ENCODE measurements around the gene PHACTR4.

DNA sequence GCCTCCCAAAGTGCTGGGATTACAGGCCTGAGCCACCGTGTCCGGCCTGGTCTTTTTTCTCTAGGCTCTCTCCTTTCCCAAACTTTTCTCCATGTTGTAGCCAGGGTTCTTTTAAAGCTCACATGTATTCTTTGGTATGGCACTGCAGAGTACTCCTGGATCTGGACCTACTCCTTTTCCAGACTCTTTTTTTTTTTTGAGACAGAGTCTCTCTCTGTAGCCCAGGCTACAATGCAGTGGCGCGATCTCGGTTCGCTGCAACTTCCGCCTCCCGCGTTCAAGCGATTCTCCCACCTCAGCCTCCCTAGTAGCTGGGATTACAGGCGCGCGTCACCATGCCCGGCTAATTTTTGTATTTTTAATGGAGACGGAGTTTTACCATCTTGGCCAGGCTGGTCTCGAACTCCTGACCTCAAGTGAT lies 41.3 kb upstream of the PHACTR4 start:
- TF ChIP-seq, protein P1, sequence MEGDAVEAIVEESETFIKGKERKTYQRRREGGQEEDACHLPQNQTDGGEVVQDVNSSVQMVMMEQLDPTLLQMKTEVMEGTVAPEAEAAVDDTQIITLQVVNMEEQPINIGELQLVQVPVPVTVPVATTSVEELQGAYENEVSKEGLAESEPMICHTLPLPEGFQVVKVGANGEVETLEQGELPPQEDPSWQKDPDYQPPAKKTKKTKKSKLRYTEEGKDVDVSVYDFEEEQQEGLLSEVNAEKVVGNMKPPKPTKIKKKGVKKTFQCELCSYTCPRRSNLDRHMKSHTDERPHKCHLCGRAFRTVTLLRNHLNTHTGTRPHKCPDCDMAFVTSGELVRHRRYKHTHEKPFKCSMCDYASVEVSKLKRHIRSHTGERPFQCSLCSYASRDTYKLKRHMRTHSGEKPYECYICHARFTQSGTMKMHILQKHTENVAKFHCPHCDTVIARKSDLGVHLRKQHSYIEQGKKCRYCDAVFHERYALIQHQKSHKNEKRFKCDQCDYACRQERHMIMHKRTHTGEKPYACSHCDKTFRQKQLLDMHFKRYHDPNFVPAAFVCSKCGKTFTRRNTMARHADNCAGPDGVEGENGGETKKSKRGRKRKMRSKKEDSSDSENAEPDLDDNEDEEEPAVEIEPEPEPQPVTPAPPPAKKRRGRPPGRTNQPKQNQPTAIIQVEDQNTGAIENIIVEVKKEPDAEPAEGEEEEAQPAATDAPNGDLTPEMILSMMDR (IDR thresholded peaks at IDR 0.05; ENCODE audit: low read depth, low read length, poor library complexity, severe bottlenecking), result no peak
- no peak for TF ChIP-seq EZH2phosphoT487 (IDR thresholded peaks at IDR 0.05; ENCODE audit: borderline replicate concordance, low read length)

All from DOHH2 (cell line).